ENCODE results near the gene SUGP1. TPM values are rescaled to one million over a fixed set of nuclear protein-coding genes. Genes with fewer than 3 reads are reported as not detected.

SUGP1 gene
- total RNA-seq, 4 donors from 2014 or later = 31.1 to 118 (median 66.5) TPM

DNA sequence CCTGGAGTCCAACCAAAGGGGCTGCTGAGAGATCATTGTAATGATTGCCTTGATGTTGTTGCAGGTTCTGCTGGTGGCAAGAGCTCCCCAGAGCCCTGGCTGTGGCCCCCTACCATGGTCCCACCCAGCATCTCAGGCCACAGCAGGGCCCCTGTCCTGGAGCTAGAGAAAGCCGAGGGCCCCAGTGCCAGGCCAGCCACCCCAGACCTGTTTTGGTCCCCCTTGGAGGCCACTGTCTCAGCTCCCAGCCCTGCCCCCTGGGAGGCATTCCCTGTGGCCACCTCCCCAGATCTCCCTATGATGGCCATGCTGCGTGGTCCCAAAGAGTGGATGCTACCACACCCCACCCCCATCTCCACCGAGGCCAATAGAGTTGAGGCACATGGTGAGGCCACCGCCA, 93.1 kb downstream of the SUGP1 start:
- Histone ChIP-seq H3K27ac (no peak overlapping the region), H3K36me3 (no peaks in the 10 kb centered on the region), H3K4me1 (peaks cover 0 to 11% (median 7%) of the 10 kb centered on the region in 4 donors), H3K4me3 (no peak overlapping the region), H3K27me3 (peaks cover 50% of the 10 kb centered on the region), H3K9me3 (no peaks in the 10 kb centered on the region)
- TF ChIP-seq POLR2A (IDR thresholded peaks at IDR 0.05) (no peak), POLR2AphosphoS5 (IDR thresholded peaks at IDR 0.05) (no peak), EP300 (IDR thresholded peaks at IDR 0.05; ENCODE audit: low read depth) (no peak)
- TF ChIP-seq, protein P1, sequence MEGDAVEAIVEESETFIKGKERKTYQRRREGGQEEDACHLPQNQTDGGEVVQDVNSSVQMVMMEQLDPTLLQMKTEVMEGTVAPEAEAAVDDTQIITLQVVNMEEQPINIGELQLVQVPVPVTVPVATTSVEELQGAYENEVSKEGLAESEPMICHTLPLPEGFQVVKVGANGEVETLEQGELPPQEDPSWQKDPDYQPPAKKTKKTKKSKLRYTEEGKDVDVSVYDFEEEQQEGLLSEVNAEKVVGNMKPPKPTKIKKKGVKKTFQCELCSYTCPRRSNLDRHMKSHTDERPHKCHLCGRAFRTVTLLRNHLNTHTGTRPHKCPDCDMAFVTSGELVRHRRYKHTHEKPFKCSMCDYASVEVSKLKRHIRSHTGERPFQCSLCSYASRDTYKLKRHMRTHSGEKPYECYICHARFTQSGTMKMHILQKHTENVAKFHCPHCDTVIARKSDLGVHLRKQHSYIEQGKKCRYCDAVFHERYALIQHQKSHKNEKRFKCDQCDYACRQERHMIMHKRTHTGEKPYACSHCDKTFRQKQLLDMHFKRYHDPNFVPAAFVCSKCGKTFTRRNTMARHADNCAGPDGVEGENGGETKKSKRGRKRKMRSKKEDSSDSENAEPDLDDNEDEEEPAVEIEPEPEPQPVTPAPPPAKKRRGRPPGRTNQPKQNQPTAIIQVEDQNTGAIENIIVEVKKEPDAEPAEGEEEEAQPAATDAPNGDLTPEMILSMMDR (IDR thresholded peaks at IDR 0.05) = no peak
- DNase-seq = no peak
- intact Hi-C loops (cut with DNase I; ENCODE audit: low total_unique reads) (no loop called here), in situ Hi-C loops (cut with MboI; ENCODE audit: low pct_ligation_motif_present in 1 of 4, low pct_unique_long_range_greater_than_20kb in 1 of 4, low sequenced_read_pairs in 3 of 4) (no loop called here)
- WGBS, 2 donors (ENCODE audit: low coverage in 1 of 2) = 86% methylated on average over 4 of the region's 4 CpGs; no CpG with 5 or more reads in 1 of the 2 donors

DNA sequence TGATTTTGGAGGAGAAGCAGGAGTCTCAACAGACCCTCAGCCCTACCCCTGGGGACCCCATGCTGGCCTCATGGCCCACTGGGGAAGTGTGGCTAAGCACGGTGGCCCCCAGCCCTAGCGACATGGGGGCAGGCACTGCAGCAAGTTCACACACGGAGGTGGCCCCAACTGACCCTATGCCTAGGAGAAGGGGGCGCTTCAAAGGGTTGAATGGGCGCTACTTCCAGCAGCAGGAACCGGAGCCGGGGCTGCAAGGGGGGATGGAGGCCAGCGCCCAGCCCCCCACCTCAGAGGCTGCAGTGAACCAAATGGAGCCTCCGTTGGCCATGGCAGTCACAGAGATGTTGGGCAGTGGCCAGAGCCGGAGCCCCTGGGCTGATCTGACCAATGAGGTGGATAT, 93.6 kb downstream of the SUGP1 start:
- H3K9me3 ChIP-seq = no peaks in the 10 kb centered on the region
- no peak for DNase-seq
- peaks cover 0 to 11% (median 7%) of the 10 kb centered on the region in 4 donors for H3K4me1 ChIP-seq
- H3K4me3 ChIP-seq = no peak overlapping the region
- H3K36me3 ChIP-seq = no peaks in the 10 kb centered on the region
- 59% methylated on average over 10 of the region's 10 CpGs; no CpG with 5 or more reads in 1 of the 2 donors for WGBS, 2 donors (ENCODE audit: low coverage in 1 of 2)
- TF ChIP-seq EP300 (IDR thresholded peaks at IDR 0.05; ENCODE audit: low read depth) (no peak), POLR2AphosphoS5 (IDR thresholded peaks at IDR 0.05) (no peak), POLR2A (IDR thresholded peaks at IDR 0.05) (no peak)
- TF ChIP-seq, protein P1 (IDR thresholded peaks at IDR 0.05) = no peak
- H3K27ac ChIP-seq = no peak overlapping the region
- peaks cover 50% of the 10 kb centered on the region for H3K27me3 ChIP-seq
- in situ Hi-C loops (cut with MboI; ENCODE audit: low pct_ligation_motif_present in 1 of 4, low pct_unique_long_range_greater_than_20kb in 1 of 4, low sequenced_read_pairs in 3 of 4) = no loop called here
- intact Hi-C loops (cut with DNase I; ENCODE audit: low total_unique reads) = no loop called here

DNA sequence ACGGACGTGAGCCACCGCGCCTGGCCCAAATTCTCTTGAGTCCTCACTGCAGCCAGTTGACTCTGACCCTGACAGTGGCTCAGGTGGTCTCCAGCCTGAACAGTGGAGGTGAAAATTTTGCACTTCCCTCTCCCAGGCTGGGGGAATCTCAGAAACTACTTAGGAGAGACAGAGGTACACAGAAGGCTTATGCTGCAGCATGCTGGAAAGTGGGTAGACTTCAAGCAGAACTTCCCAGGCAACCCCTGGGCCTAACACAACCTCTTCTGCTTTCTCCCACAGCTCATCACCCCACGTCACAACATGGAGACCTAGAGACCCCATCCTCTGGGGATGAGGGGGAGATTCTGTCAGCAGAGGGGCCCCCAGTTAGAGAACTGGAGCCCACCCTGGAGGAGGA, 94.1 kb downstream of the SUGP1 start:
- TF ChIP-seq, protein P1 (IDR thresholded peaks at IDR 0.05) = no peak
- TF ChIP-seq POLR2AphosphoS5 (IDR thresholded peaks at IDR 0.05) (no peak), EP300 (IDR thresholded peaks at IDR 0.05; ENCODE audit: low read depth) (no peak), POLR2A (IDR thresholded peaks at IDR 0.05) (no peak)
- H3K4me3 ChIP-seq = no peak overlapping the region
- H3K27ac ChIP-seq = no peak overlapping the region
- in situ Hi-C loops (cut with MboI; ENCODE audit: low pct_ligation_motif_present in 1 of 4, low pct_unique_long_range_greater_than_20kb in 1 of 4, low sequenced_read_pairs in 3 of 4) = no loop called here
- peaks cover 0 to 11% (median 7%) of the 10 kb centered on the region in 4 donors for H3K4me1 ChIP-seq
- DNase-seq = no peak
- no peaks in the 10 kb centered on the region for H3K36me3 ChIP-seq
- 90% methylated on average over 5 of the region's 5 CpGs; no CpG with 5 or more reads in 1 of the 2 donors for WGBS, 2 donors (ENCODE audit: low coverage in 1 of 2)
- H3K27me3 ChIP-seq = peaks cover 50% of the 10 kb centered on the region
- H3K9me3 ChIP-seq = no peaks in the 10 kb centered on the region
- intact Hi-C loops (cut with DNase I; ENCODE audit: low total_unique reads) = no loop called here

Small RNA genes within 50 kb of the gene (small RNA-seq; reads per million reads assigned to genes)
- gene RNU6-1028P = 0 reads per million in 4 donors

Other genes starting within 250 kb of the SUGP1 start
- gene TMEM161A, start 182.0 kb downstream of the SUGP1 start, total RNA-seq = 10 to 100 TPM; 16.9 to 41.9 (median 18.5) TPM
- under 1 TPM in 1 of 4 donors, not detected in 3; 0.95 TPM for gene MEF2B, start 150.2 kb downstream of the SUGP1 start, total RNA-seq
- gene BORCS8, start 128.4 kb downstream of the SUGP1 start, total RNA-seq = 100 to 1,000 TPM in 1 of 4 donors, 10 to 100 TPM in 3; 13.0 to 132 (median 26.6) TPM
- 10 to 100 TPM; 35.9 to 51.1 (median 48.6) TPM for gene RFXANK, start 128.3 kb downstream of the SUGP1 start, total RNA-seq
- gene NR2C2AP, start 117.1 kb downstream of the SUGP1 start, total RNA-seq = 10 to 100 TPM in 1 of 4 donors, 1 to 10 TPM in 3; 2.2 to 12.3 (median 6.4) TPM
- under 1 TPM in 1 of 4 donors, not detected in 3; 0.16 TPM for gene NCAN, start 108.6 kb downstream of the SUGP1 start, total RNA-seq
- gene TM6SF2, start 47.2 kb downstream of the SUGP1 start, total RNA-seq = 10 to 100 TPM in 2 of 4 donors, 1 to 10 TPM in 2; 4.0 to 54.6 (median 17.5) TPM
- 100 to 1,000 TPM in 1 of 4 donors, 10 to 100 TPM in 3; 59.1 to 214 (median 79.2) TPM for gene MAU2, start 320 bp upstream of the SUGP1 start, total RNA-seq
- 100 to 1,000 TPM in 1 of 4 donors, 10 to 100 TPM in 3; 45.6 to 102 (median 65.7) TPM for gene GATAD2A, start 85.2 kb upstream of the SUGP1 start, total RNA-seq
- 10 to 100 TPM in 2 of 4 donors, 1 to 10 TPM in 2; 2.6 to 10.5 (median 6.8) TPM for gene TSSK6, start 195.0 kb upstream of the SUGP1 start, total RNA-seq
- gene NDUFA13, start 195.7 kb upstream of the SUGP1 start, total RNA-seq = 100 to 1,000 TPM in 1 of 4 donors, 10 to 100 TPM in 3; 21.1 to 100 (median 76.0) TPM
- 1 to 10 TPM; 3.5 to 6.0 (median 4.0) TPM for gene YJEFN3, start 208.4 kb upstream of the SUGP1 start, total RNA-seq
- under 1 TPM in 1 of 4 donors, not detected in 3; 0.48 TPM for gene CILP2, start 217.8 kb upstream of the SUGP1 start, total RNA-seq

All from transverse colon (tissue), 4 donors.